Heart left ventricle (tissue), 16 donors: ENCODE results near the gene JOSD2. TPM values are rescaled to one million over a fixed set of nuclear protein-coding genes. Genes with fewer than 3 reads are reported as not detected.
A peak's percentile ranks its signal among the peaks of the same experiment; 100 is the strongest.

ENCODE experiments used
- ATAC-seq, 4 donors: fragments of 200-7000 bp; cut with Tn5 transposase; one replicate each; pipeline ENCODE4 v1.9.1; 2020 to 2022; ENCODE audit warnings: moderate library complexity in 4 of 4, mild to moderate bottlenecking in 3 of 4, moderate number of reproducible peaks in 1 of 4
- DNase-seq, 5 donors: peaks; one replicate each; pipeline ENCODE4 v3.0.0-alpha.2; 2020
- H3K27ac ChIP-seq, 12 donors: fragments of 200-600 bp; sonication (generic) in 4 of 12; one replicate each; pipeline versions ENCODE4 v1.5.0 to v1.8.0; 2016 to 2022; ENCODE audit warnings: mild to moderate bottlenecking in 2 of 12
- H3K27me3 ChIP-seq, 9 donors: fragments of 200-600 bp; sonication (generic) in 2 of 9; one replicate each; pipeline versions ENCODE4 v1.5.1 to v1.8.0; 2016 to 2022; ENCODE audit warnings: mild to moderate bottlenecking in 3 of 9
- H3K36me3 ChIP-seq, 9 donors: fragments of 200-600 bp; sonication (generic) in 2 of 9; one replicate each; pipeline versions ENCODE4 v1.5.0 to v1.8.0; 2018 to 2022; ENCODE audit warnings: mild to moderate bottlenecking in 2 of 9
- H3K4me1 ChIP-seq, 12 donors: fragments of 200-600 bp; sonication (generic) in 4 of 12; one replicate each; pipeline versions ENCODE4 v1.5.0 to v1.8.0; 2016 to 2022; ENCODE audit warnings: mild to moderate bottlenecking in 3 of 12
- H3K4me3 ChIP-seq, 12 donors: fragments of 200-600 bp; sonication (generic) in 4 of 12; one replicate each; pipeline versions ENCODE4 v1.5.0 to v1.8.0; 2017 to 2022; ENCODE audit warnings: mild to moderate bottlenecking in 9 of 12, moderate library complexity in 4 of 12
- H3K9me3 ChIP-seq, 12 donors: fragments of 200-600 bp; sonication (generic) in 4 of 12; one replicate each; pipeline versions ENCODE4 v1.5.0 to v1.8.0; 2016 to 2022; ENCODE audit warnings: mild to moderate bottlenecking in 1 of 12
- POLR2A ChIP-seq, 2 donors: fragments of 450-650 bp; IDR thresholded peaks; one replicate each; pipeline ENCODE4 v1.6.1; 2017; ENCODE audit warnings: antibody characterized with exemption in 2 of 2, mild to moderate bottlenecking in 2 of 2, moderate library complexity in 2 of 2
- WGBS, 4 donors: extraction: QIAGEN DNeasy Blood & Tissue Kit in 2 of 4; methylation state at CpG; one replicate each; pipeline versions ENCODE4 v1.1.5 to v1.1.7; 2013 to 2018; 5-methylcytosine and 5-hydroxymethylcytosine counted together
- intact Hi-C, 10 donors: fragments of 100-400 bp; cut with DNase I; formaldehyde crosslinking; loops; one replicate each; pipeline versions ENCODE4 v1.11.1 to v1.14.2; 2022
- polyA plus RNA-seq, 2 donors: library from polyadenylated mRNA; stranded (reverse); fragments of 200-250 nt; gene quantifications; one replicate each; pipeline ENCODE4 v1.2.3, GENCODE V29; 2013
- total RNA-seq, 9 donors: library from RNA; depleted of rRNA in 2 of 9; stranded (reverse); fragments of >200 nt in 2 of 9; fragmentation: NEBNext Ultra II Directional in 3 of 9; extraction: Animal tissue kit (Norgen Biotek cat#: 25700) in 3 of 9; gene quantifications; one replicate each; pipeline versions ENCODE4 v1.1.0 to v1.2.4, GENCODE V29; 2016 to 2023
- TF ChIP-seq, protein P1 (sequence below), 12 donors: fragments of 200-600 bp; sonication (generic) in 4 of 12; IDR thresholded peaks; one replicate each; pipeline versions ENCODE4 v1.5.0 to v1.8.0; 2018 to 2022; ENCODE audit warnings: antibody characterized with exemption in 12 of 12, mild to moderate bottlenecking in 5 of 12
- donor health status: ischemic (EF 13 %, LVEDD 7.1; RV severe dilation, severe dysfunction).
- donor health status: healthy with polysubstance abuse.
- donor health status: DM: no; HTN: yes; CAD: no.
- donor health status: DM: no; HTN: no; CAD: no.
- donor health status: ischemic (EF 25% LVEDD 6.9; RV normal size, moderate dysfunction).
- donor health status: ischemic (EF 25% LVEDD 5.7; RV mildly dilated, moderate dysfunction).
- donor health status: healthy.
- donor health status: DM: yes; HTN: yes; CAD: no.
- donor health status: ischemic (EF 35%, LVEDD 5.7; RV mildly dilated, moderate dysfunction).
- donor health status: nonischemic (EF 11% LVEDD 7.7; RV severe dilation, severe dysfunction).
- donor health status: DM: yes; HTN: yes; CAD: no.
- donor health status: PGD.
- donor health status: ischemic (EF 29% LVEDD 5.4; RV normal size, mild dysfunction).
- donor health status: nonischemic (EF 23%, LVEDD 6.1; RV moderate dilation, normal function).

Gene JOSD2
- total and polyA plus RNA-seq, 11 donors, result 18.7 to 49.7 (median 30.8) TPM

DNA sequence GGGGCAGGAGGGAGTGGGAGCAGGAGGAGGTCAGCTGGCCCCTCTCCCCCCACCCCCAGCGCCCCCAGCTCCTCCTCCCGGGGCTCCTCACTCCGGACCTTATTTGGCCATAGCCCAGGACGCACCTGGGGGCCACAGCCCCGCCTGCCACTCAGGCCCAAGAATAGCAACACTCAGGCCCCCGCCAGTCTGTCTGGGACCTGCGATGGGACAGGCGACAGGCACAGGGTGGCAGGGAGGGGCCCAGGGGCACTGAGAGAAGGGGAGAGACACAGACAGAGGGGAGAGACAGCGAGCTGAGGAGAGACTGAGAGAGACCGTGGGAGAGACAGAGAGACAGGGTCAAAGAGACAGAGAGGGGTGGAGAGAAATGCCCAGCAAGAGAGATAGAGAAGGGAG, 10.2 kb downstream of the JOSD2 start:
- WGBS, 4 donors, result 30 to 57% (median 40%) methylated on average over 8 to 10 of the region's 10 CpGs
- peaks cover 0 to 8% (median 0%) of the 10 kb centered on the region in 12 donors for H3K4me1 ChIP-seq
- peak overlapping the region; percentile 78 to 100 (median 93) for H3K27ac ChIP-seq
- intact Hi-C loops, result no loop called here
- no peaks in the 10 kb centered on the region for H3K9me3 ChIP-seq
- ATAC-seq (peak; percentile 66 to 81 (median 76)), DNase-seq (peak in 4 of 5 donors; percentile 88 to 96 (median 90))
- H3K36me3 ChIP-seq, result peaks cover 0 to 5% (median 0%) of the 10 kb centered on the region in 9 donors
- no peaks in the 10 kb centered on the region for H3K27me3 ChIP-seq
- peak overlapping the region in 11 of 12 donors; percentile 38 to 67 (median 51) for H3K4me3 ChIP-seq
- TF ChIP-seq, protein P1, sequence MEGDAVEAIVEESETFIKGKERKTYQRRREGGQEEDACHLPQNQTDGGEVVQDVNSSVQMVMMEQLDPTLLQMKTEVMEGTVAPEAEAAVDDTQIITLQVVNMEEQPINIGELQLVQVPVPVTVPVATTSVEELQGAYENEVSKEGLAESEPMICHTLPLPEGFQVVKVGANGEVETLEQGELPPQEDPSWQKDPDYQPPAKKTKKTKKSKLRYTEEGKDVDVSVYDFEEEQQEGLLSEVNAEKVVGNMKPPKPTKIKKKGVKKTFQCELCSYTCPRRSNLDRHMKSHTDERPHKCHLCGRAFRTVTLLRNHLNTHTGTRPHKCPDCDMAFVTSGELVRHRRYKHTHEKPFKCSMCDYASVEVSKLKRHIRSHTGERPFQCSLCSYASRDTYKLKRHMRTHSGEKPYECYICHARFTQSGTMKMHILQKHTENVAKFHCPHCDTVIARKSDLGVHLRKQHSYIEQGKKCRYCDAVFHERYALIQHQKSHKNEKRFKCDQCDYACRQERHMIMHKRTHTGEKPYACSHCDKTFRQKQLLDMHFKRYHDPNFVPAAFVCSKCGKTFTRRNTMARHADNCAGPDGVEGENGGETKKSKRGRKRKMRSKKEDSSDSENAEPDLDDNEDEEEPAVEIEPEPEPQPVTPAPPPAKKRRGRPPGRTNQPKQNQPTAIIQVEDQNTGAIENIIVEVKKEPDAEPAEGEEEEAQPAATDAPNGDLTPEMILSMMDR (IDR thresholded peaks at IDR 0.05), result no peak
- TF ChIP-seq POLR2A (IDR thresholded peaks at IDR 0.05), result peak in 1 of 2 donors; percentile 53

DNA sequence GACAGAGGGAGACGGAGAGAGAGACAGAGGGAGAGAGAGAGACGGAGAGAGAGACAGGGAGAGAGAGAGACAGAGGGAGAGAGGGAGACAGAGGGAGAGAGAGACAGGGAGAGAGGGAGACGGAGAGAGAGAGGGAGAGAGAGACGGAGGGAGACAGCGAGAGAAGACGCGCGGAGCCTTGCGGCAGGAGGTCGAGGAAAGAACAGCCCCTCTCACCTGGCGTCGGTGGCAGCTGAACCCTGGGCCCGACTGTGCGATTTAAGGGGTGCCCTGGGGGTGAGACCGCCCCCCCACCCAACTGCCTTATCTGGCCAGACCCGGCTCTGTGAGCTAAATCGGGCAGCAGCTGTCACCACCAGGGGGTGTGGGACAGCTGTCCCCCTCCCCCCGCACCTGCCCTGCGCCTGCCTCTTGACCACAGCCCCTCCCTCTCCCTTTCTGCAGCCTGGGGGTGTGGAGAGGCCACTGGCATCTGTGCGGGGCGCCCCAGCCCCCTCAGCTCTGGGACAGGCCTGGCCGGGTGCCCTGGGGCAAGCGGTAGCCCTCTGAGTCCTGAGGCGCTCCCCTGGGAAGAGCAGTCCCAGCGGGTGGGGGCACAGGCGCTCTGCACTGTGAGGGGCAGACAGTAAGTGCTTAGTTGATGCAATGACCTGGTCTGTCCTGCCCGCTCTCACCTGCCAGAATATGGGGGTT, 10.8 kb downstream of the JOSD2 start:
- peak; percentile 52 to 62 (median 62) for ATAC-seq
- H3K27me3 ChIP-seq, result no peaks in the 10 kb centered on the region
- DNase-seq, result peak; percentile 83 to 92 (median 86)
- peak overlapping the region in 11 of 12 donors; percentile 6 to 67 (median 51) for H3K4me3 ChIP-seq
- H3K36me3 ChIP-seq, result no peaks in the 10 kb centered on the region
- H3K4me1 ChIP-seq, result peaks cover 0 to 8% (median 0%) of the 10 kb centered on the region in 12 donors
- H3K27ac ChIP-seq, result peak overlapping the region; percentile 71 to 100 (median 89)
- TF ChIP-seq, protein P1 (IDR thresholded peaks at IDR 0.05), result peak in 3 of 12 donors; percentile 8 to 26 (median 16)
- peak in 1 of 2 donors; percentile 92 for TF ChIP-seq POLR2A (IDR thresholded peaks at IDR 0.05)
- H3K9me3 ChIP-seq, result no peaks in the 10 kb centered on the region
- 31 to 39% (median 36%) methylated on average over 22 to 27 of the region's 27 CpGs for WGBS, 4 donors
- intact Hi-C loops, result no loop called here

DNA sequence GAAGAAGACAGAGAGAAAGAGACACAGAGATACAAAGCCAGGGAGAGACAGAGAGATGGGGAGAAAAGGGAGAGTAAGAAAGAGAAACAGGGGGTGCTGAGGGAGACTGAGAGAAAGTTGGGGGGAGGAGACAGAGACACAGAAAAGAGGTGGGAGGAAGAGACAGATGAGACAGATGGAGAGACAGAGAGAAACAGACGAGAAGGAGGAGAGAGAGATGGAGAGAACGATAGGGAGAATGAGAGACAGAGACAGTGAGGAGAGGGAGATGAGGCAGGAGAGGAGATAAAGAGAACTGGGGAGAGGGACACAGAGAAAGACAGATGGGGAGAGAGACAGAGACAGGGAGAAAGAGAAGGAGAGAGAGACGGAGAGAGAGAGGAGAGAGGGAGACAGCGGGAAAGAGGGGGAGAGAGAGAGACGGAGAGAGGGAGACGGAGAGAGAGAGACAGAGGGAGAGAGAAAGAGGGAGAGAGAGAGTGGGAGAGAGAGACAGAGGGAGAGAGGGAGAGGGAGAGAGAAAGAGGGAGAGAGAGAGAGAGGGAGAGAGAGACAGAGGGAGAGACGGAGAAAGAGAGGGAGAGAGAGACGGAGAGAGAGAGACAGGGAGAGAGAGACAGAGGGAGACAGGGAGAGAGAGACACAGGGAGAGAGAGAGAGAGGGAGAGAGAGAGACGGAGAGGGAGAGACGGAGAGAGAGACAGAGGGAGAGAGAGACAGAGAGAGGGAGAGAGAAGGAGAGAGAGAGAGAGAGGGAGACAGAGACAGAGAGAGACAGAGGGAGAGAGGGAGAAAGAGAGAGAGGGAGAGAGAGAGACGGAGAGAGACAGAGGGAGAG, 12.6 kb downstream of the JOSD2 start:
- Histone ChIP-seq H3K27ac (peak overlapping the region; percentile 8 to 100 (median 70)), H3K9me3 (no peaks in the 10 kb centered on the region), H3K36me3 (no peaks in the 10 kb centered on the region), H3K27me3 (no peaks in the 10 kb centered on the region), H3K4me3 (peak overlapping the region in 11 of 12 donors; percentile 13 to 67 (median 47)), H3K4me1 (peaks cover 0 to 8% (median 0%) of the 10 kb centered on the region in 12 donors)
- TF ChIP-seq, protein P1 (IDR thresholded peaks at IDR 0.05), result peak in 1 of 12 donors; percentile 34
- peak in 1 of 2 donors; percentile 29 for TF ChIP-seq POLR2A (IDR thresholded peaks at IDR 0.05)
- DNase-seq, result no peak
- no peak for ATAC-seq
- WGBS, 4 donors, result 42 to 59% (median 53%) methylated on average over 11 of the region's 11 CpGs
- intact Hi-C loops, result no loop called here

DNA sequence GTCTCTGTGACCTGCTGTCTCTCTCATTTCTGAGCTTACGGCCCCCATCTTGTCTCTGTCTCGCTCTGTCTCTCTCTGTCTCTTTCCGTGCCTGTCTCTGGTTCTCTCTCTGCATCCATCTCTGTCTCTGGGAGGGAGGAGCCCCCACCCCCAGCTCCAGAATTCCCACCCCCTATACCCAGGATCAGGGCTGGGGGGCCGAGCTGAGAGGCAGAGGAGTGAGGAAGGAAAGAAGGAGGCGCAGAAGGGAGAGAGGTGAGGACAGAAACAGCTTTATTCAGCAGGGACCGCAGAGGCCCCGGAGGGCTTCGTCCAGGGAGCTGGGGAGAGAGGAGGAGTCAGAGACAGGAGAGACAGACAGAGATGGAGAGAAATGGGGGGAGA, 14.0 kb downstream of the JOSD2 start:
- Histone ChIP-seq H3K27me3 (no peaks in the 10 kb centered on the region), H3K36me3 (no peaks in the 10 kb centered on the region), H3K4me1 (peaks cover 0 to 3% (median 0%) of the 10 kb centered on the region in 12 donors), H3K27ac (peak overlapping the region in 6 of 12 donors; percentile 51 to 85 (median 60)), H3K9me3 (no peaks in the 10 kb centered on the region), H3K4me3 (peak overlapping the region in 5 of 12 donors; percentile 20 to 61 (median 38))
- intact Hi-C loops, result no loop called here
- ATAC-seq (no peak), DNase-seq (peak in 2 of 5 donors; percentile 57 to 60)
- TF ChIP-seq, protein P1 (IDR thresholded peaks at IDR 0.05), result no peak
- peak in 1 of 2 donors; percentile 24 for TF ChIP-seq POLR2A (IDR thresholded peaks at IDR 0.05)
- WGBS, 4 donors, result 38 to 47% (median 42%) methylated on average over 8 of the region's 8 CpGs
